ENCODE results near the gene GLRX.

Gene GLRX

DNA sequence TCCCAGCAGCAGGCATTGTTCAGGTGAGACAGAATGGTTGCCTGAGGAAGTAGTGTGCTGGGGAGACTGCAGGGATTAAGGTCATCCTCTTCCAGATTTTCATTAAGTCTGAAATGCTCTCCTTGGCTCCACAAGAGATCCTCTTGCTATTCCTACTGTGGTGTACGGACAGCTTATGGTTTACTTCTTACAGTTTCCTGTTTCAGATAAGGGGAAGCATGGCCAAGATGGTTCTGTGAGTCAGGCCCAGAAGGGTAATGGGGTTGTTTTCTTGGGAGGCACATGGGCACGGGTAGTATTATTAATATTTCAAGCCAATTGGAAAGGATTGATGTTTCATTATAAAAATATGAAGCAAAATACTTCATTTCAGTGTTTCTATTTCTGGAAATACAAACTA is 42.9 kb downstream of the GLRX start:
- no peak for FAIRE-seq

DNA sequence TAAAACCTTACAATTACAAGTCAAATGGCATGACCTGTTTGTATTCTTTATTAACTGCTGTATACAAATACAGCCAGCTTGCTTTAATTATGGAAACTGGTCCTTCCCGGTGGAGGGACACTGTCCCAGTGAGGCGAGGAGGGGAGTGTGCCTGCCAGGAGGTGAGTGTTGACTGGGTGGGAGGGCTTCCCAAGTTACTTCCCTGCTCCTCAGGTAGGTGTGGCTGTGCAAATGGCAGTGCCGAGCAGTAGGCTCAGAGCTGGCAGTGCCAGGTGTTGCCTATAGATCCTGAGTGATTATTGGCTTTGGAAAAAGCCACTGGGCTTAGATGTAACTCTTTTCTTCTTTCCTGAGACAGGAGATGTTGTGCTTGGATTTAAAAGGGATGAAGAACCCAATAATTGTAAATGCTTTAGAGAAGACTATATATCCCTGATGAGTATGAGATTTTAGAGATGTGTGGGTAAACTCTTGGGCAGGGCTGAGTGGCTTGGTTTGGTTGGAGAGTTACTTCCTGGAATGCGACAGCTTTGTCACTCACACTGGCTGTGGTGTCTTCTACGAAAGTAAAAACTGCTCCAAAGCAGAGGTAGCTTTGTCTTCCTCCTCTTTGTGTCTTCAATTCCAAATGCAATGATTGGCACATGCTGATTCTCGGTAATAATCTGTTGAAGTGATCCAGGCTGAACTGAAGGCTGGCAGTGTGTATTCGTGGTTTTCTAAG is 43.7 kb downstream of the GLRX start:
- no peak for FAIRE-seq

DNA sequence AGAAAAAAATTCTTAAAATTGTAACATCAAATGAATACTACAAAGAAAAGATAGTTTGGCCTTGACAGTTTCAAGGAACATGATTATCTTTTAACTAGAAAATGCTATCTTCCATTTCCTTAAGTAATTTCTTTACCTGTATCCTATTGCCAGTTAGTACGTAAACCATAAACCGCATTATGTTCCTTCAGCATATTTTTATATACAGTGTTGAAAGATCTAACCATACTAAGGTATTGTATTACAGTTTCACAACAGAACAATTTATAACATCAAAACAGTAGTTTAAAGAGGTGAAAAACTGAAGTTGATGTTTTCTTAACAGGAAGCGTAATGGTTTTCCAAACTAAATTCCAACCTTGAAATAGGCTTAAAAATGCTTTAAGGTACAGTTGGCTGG is 45.1 kb downstream of the GLRX start:
- no peak for FAIRE-seq

DNA sequence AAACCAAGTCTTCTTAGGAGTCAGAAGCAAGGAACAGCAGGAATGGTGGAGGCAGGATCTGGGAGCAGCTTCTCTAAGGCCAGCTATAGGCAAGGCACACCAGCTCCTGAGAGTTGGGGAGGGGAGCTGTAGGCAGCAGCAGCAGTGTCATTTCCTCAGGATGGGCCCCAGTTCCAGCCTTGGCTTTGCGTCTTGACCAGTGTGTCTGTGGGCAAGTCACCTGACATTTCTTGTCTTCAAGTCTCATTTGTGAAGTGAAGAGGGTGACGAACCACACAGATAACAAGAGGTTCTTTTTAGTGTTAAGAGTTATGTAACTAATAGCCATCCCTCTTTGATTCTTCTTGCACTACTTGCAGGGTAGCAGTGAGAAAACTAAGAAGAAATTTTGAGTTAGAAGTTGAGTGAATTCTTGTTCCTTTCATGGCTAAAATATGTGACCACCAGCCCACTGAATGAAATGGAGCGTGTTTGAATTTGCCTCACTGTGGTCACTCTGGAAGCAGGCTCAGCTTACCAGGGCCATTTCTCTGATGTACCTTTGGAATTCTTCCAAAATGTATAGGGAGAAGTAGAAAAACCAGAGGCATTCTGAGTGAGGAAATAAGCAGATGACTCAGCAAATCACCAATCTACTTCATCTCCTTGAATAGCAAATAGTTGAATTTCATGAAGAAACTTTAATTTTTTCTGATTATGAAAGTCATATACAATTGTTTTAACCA is 49.0 kb downstream of the GLRX start:
- FAIRE-seq, result no peak

DNA sequence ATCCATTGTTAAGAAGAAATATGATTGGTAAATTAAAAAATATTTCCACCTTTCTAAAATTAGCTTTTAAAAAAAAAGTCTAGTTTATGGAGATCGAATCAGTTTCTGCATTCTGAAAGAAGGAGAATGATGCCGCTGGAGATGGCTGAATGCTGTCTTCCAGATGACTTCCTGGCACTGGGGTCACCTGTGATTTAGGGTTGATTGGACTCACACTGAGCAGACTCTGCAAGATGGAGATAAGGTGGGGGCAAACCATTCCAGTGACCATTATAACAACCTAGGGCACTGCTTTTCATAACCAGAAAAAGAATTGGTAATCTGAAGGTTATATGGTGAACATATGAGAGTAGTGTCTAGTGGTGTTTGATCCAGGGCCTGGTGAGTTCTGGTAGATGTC is 50.6 kb downstream of the GLRX start:
- FAIRE-seq, result no peak

DNA sequence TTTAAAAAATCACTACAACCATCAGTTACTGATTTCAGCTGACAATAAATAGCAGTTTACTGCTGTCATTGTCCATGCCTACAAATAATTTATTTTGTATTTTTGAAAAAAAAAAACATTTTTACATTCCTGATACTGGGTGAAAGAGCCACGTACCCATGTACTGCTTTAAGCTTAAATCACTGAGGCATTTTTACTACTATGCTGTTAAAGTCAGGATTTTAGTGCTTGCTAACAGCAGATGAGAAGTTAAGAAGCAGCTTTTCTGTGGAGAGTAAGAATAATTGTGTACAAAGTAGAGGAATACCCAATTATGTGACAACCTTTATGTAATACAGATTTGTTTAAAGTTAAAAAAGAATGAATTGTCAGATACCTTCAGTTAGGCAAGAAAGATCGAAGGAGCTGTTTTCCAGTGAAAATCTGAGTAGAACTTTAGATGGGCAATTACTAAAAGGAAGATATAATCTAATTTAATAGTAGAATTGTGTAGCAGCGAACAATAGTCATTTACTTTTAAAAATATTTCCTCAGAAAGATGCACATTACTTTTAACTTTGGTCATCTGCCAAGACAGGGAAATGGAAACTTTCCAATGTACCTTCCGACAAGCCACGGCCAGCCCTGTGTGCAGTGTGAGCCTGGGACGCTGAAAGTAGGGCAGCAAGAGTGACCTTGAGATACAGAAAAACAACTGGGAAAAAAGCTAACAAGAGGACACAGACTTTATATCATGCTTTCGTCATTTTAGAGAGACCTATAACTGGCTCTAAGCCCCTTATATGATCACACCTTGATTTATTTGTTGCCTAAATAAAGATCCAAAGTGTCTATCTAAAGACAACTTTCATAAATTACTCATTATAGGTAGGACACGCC is 51.5 kb downstream of the GLRX start:
- no peak for FAIRE-seq

DNA sequence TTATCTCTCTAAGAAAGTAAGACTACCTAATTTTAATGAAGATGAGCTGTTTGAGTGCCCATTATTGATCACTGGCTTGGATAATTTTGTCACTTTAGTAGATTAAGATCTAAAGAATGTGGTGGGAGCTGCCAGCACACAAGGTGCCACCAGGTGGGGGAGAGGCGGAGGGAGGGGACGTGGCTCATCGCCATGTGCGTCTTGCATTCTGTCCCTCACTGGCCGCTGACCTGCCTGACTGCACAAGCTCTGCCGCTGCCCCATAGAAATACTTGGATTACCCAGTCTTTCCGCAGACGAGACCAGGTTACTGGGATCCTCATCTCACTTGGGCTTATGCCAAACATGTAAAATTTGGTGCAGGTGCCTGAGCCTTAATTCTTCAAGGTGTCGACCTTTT is 53.8 kb downstream of the GLRX start:
- FAIRE-seq, result no peak

DNA sequence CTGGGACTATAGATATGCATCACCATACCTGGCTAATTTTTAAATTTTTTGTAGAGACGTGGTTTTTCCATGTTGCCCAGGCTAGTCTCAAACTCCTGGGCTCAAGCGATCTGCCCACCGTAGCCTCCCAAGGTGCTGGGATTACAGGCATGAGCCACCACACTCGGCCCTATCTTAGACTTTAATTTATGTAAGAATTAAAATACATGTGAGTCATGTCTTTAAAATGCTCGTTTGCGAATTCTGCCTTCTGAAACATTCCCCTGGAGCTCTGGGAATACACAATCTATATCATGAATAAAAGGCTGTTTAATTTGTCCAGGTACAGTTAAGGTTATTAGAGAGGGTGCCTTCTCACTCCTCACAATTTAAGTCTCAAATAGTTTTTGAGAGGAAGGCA is 58.6 kb downstream of the GLRX start:
- no peak for FAIRE-seq

All from colon (tissue), 2 donors.